A549 (cell line): ENCODE data around the gene SETBP1.

Experiments
- CTCF ChIP-seq: fragments of >200 bp; sonication (Bioruptor Twin); formaldehyde crosslinking; IDR thresholded peaks from 3 replicates; pipeline ENCODE4 v1.5.1; 2016
- EP300 ChIP-seq, 2 experiments: fragments of >200 bp; sonication (Bioruptor Twin); formaldehyde crosslinking; IDR thresholded peaks; 2 replicates in 1 of 2; 3 replicates in 1 of 2; pipeline ENCODE4 v1.6.1; 2016 to 2017
- JUN ChIP-seq, 2 experiments: fragments of >200 bp; sonication (Bioruptor Twin); formaldehyde crosslinking; IDR thresholded peaks; 2 replicates in 1 of 2; 3 replicates in 1 of 2; pipeline ENCODE4 v1.6.1; 2016 to 2017
- MAX ChIP-seq: IDR thresholded peaks from 2 replicates; pipeline ENCODE4 v1.6.1; 2012
- MAZ ChIP-seq: fragments of 150-350 bp; IDR thresholded peaks from 2 replicates; pipeline ENCODE4 v1.6.1; 2014; ENCODE audit warnings: antibody characterized with exemption, low read depth, low read length, borderline replicate concordance
- MYC ChIP-seq: IDR thresholded peaks from 2 replicates; pipeline ENCODE4 v1.6.1; 2012; ENCODE audit warnings: mild to moderate bottlenecking, inconsistent platforms, low read length, improper control_type of control experiment, borderline replicate concordance
- POLR2A ChIP-seq: IDR thresholded peaks from 2 replicates; pipeline ENCODE4 v1.6.1; 2012; ENCODE audit warnings: mild to moderate bottlenecking, low read length
- RNF2 ChIP-seq: fragments of 200-600 bp; sonication (generic); IDR thresholded peaks from 2 replicates; pipeline ENCODE4 v1.6.1; 2016; ENCODE audit warnings: low read depth, mild to moderate bottlenecking, antibody characterized with exemption, moderate library complexity, borderline replicate concordance
- SREBF2 ChIP-seq: fragments of 450-650 bp; IDR thresholded peaks from 2 replicates; pipeline ENCODE4 v1.6.1; 2014; ENCODE audit warnings: mild to moderate bottlenecking, moderate library complexity

- TF ChIP-seq JUN (IDR thresholded peaks at IDR 0.05) (no peak), SREBF2 (no peak), MYC (no peak), CTCF (no peak), EP300 (IDR thresholded peaks at IDR 0.05) (no peak), MAX (no peak), POLR2A (no peak), MAZ (no peak), RNF2 (no peak)
Observed at GRCh38 chr18:44655435-44655834, 25.3 kb upstream of the SETBP1 start.
